HepG2 (cell line): Measurements from ENCODE around the gene SHLD1. TPM values are rescaled to one million over a fixed set of nuclear protein-coding genes. Genes with fewer than 3 reads are reported as not detected.

ENCODE experiments used
- ATAC-seq: fragments of 200-7000 bp; cut with Tn5 transposase; 3 replicates; pipeline ENCODE4 v1.9.1; 2020; ENCODE audit warnings: mild to moderate bottlenecking, moderate library complexity
- BruUV-seq: library from RNA; stranded (reverse); fragments of 400-500 nt; replicated peaks from 2 replicates; lab custom pipeline; 2021; lab: Mats Ljungman, UMichigan
- CTCF ChIA-PET: fragments of 300-600 bp; formaldehyde crosslinking; extraction: SDS; loops from one replicate; lab custom pipeline; 2021; ENCODE audit warnings: low total read pairs, inconsistent platforms, low intra/inter-chr PET ratio; lab: Yijun Ruan, JAX
- POLR2A ChIA-PET: fragments of 350-600 bp; sonication (Branson Sonifier 250); formaldehyde crosslinking; loops from one replicate; lab custom pipeline; 2020; ENCODE audit warnings: antibody characterized with exemption, inconsistent platforms; lab: Yijun Ruan, JAX
- DNase-seq: peaks from one replicate; pipeline ENCODE4 v3.0.0-alpha.2; 2015; ENCODE audit warnings: low spot score
- FAIRE-seq: peaks from 3 replicates; lab custom pipeline; 2011; peaks lifted over from hg19 to GRCh38; lab: Jason Lieb, UNC
- H2AFZ ChIP-seq: one replicate; pipeline ENCODE4 v1.6.1; 2011; ENCODE audit warnings: low read length, inconsistent platforms
- H3K27ac ChIP-seq: fragments of 300-600 bp; 3 replicates; pipeline ENCODE4 v1.8.0; 2011; ENCODE audit warnings: mixed run types, mild to moderate bottlenecking, mixed read lengths, low read length, inconsistent platforms; ENCODE audit not compliant: insufficient read depth; ENCODE audit errors: extremely low read length
- H3K27me3 ChIP-seq, 2 experiments: fragments of 200-600 bp in 1 of 2; 2 replicates in 1 of 2; 3 replicates in 1 of 2; pipeline versions ENCODE4 v1.6.0 to v1.8.0; 2011; ENCODE audit warnings: low read length in 2 of 2, mild to moderate bottlenecking in 2 of 2, moderate library complexity in 2 of 2, inconsistent platforms in 1 of 2; ENCODE audit not compliant: insufficient read depth in 2 of 2, control insufficient read depth in 1 of 2
- H3K36me3 ChIP-seq, 2 experiments: fragments of 200-600 bp in 1 of 2; replicated peaks in 1 of 2; 2 replicates in 1 of 2; 3 replicates in 1 of 2; pipeline versions ENCODE4 v1.5.1 to v1.8.0; 2011; ENCODE audit warnings: low read length in 2 of 2, inconsistent platforms in 1 of 2; ENCODE audit not compliant: insufficient read depth in 2 of 2, control insufficient read depth in 1 of 2
- H3K4me1 ChIP-seq: 2 replicates; pipeline ENCODE4 v1.5.1; 2012; ENCODE audit warnings: low read length, inconsistent platforms; ENCODE audit not compliant: insufficient read depth
- H3K4me2 ChIP-seq: 2 replicates; pipeline ENCODE4 v1.6.0; 2011; ENCODE audit warnings: low read depth, low read length, inconsistent platforms
- H3K4me3 ChIP-seq, 3 experiments: fragments of 200-600 bp in 1 of 3; sonication (generic), shearing (Covaris generic) in 1 of 3; replicated peaks in 1 of 3; 2 replicates each; pipeline ENCODE4 v1.5.1; 2011 to 2016; ENCODE audit warnings: low read length in 3 of 3, inconsistent platforms in 2 of 3, low read depth in 2 of 3, mild to moderate bottlenecking in 2 of 3, control low read depth in 1 of 3, mixed read lengths in 1 of 3; ENCODE audit not compliant: insufficient read depth in 1 of 3
- H3K79me2 ChIP-seq: one replicate; pipeline ENCODE4 v1.6.1; 2011; ENCODE audit warnings: low read length, inconsistent platforms; ENCODE audit not compliant: insufficient read depth
- H3K9ac ChIP-seq: 2 replicates; pipeline ENCODE4 v1.6.0; 2011; ENCODE audit warnings: mild to moderate bottlenecking, low read depth, low read length, inconsistent platforms; ENCODE audit not compliant: insufficient read depth
- H3K9me3 ChIP-seq: 2 replicates; pipeline ENCODE4 v1.5.1; 2012; ENCODE audit warnings: mild to moderate bottlenecking, low read length
- H4K20me1 ChIP-seq: 2 replicates; pipeline ENCODE4 v1.6.0; 2011; ENCODE audit warnings: inconsistent platforms, mild to moderate bottlenecking, low read length, moderate library complexity; ENCODE audit not compliant: insufficient read depth
- FOXM1 ChIP-seq: sonication (generic); formaldehyde crosslinking; IDR thresholded peaks from 2 replicates; pipeline ENCODE4 v1.5.0; 2020; ENCODE audit warnings: missing genetic modification reagents
- PRDM15 ChIP-seq: sonication (generic); formaldehyde crosslinking; IDR thresholded peaks from 2 replicates; pipeline ENCODE4 v1.4.0; 2020; ENCODE audit warnings: missing genetic modification reagents
- WIZ ChIP-seq: sonication (generic); formaldehyde crosslinking; IDR thresholded peaks from 2 replicates; pipeline ENCODE4 v1.5.1; 2020; ENCODE audit warnings: mild to moderate bottlenecking, missing genetic modification reagents
- ZNF674 ChIP-seq: sonication (generic); formaldehyde crosslinking; IDR thresholded peaks from 2 replicates; pipeline ENCODE4 v1.5.0; 2020; ENCODE audit warnings: low read depth, mild to moderate bottlenecking, missing genetic modification reagents
- WGBS: methylation state at CpG from one replicate; pipeline ENCODE4 v1.1.6; 2017; ENCODE audit warnings: low lambda C conversion rate; 5-methylcytosine and 5-hydroxymethylcytosine counted together
- in situ Hi-C: cut with HindIII; loops from 2 replicates; pipeline ENCODE4 v1.10.0; 2017; ENCODE audit warnings: low pct_unique_long_range_greater_than_20kb; ENCODE audit not compliant: extremely low pct_ligation_motif_present
- intact Hi-C: fragments of 100-400 bp; cut with micrococcal nuclease; formaldehyde crosslinking; loops from one replicate; pipeline ENCODE4 v1.10.0; 2022; ENCODE audit not compliant: unreplicated experiment
- polyA plus RNA-seq, 8 experiments: library from polyadenylated mRNA; depleted of rRNA in 3 of 8; stranded (reverse) in 7 of 8; unstranded in 1 of 8; fragments of >200 nt; fragmentation: Illumina TruSeq in 4 of 8; extraction: Trizol in 4 of 8; gene quantifications; 2 replicates each; pipeline versions ENCODE4 v1.2.1 to v1.2.3, GENCODE V29; 2011 to 2016; ENCODE audit warnings: low read depth in 4 of 8, missing spikeins in 1 of 8, mixed read lengths in 1 of 8; ENCODE audit not compliant: insufficient read depth in 1 of 8
- total RNA-seq, 5 experiments: library from RNA; depleted of rRNA; stranded (reverse); fragments of >200 nt; fragmentation: Illumina TruSeq; extraction: Trizol; gene quantifications; 2 replicates each; pipeline ENCODE4 v1.2.3, GENCODE V29; 2016; ENCODE audit warnings: low read depth in 1 of 5
- TF ChIP-seq, protein P1 (sequence below): sonication (generic); formaldehyde crosslinking; IDR thresholded peaks from 2 replicates; pipeline ENCODE4 v1.8.1; 2023; ENCODE audit warnings: missing genetic modification reagents, inconsistent platforms, borderline replicate concordance
- TF ChIP-seq, protein P2 (sequence below): fragments of 450-650 bp; IDR thresholded peaks from 2 replicates; pipeline ENCODE4 v1.6.1; 2017

The SHLD1 gene
- total and polyA plus RNA-seq, 2 of the 13 experiments (the other 11 are each of a cell fraction or from before 2014, with no cell fraction given), result 8.9 to 10.0 TPM

- Histone ChIP-seq H3K9me3 (no peaks in the 10 kb centered on the region), H3K4me2 (no peak overlapping the region), H3K4me1 (peaks cover 13% of the 10 kb centered on the region), H4K20me1 (no peaks in the 10 kb centered on the region), H3K4me3 (no peak overlapping the region), H3K36me3 (no peaks in the 10 kb centered on the region), H3K9ac (no peak overlapping the region), H3K27me3 (peaks cover 0 to 3% of the 10 kb centered on the region in 2 experiments; a peak in 1 of 5 replicates), H2AFZ (no peak overlapping the region), H3K79me2 (no peaks in the 10 kb centered on the region), H3K27ac (no peak overlapping the region)
- ChIA-PET CTCF (no interaction called here), POLR2A (no interaction called here)
- TF ChIP-seq ZNF674 (no peak), WIZ (no peak), PRDM15 (CRISPR knock-in tag) (no peak), FOXM1 (CRISPR knock-in tag) (no peak)
- TF ChIP-seq, protein P1, sequence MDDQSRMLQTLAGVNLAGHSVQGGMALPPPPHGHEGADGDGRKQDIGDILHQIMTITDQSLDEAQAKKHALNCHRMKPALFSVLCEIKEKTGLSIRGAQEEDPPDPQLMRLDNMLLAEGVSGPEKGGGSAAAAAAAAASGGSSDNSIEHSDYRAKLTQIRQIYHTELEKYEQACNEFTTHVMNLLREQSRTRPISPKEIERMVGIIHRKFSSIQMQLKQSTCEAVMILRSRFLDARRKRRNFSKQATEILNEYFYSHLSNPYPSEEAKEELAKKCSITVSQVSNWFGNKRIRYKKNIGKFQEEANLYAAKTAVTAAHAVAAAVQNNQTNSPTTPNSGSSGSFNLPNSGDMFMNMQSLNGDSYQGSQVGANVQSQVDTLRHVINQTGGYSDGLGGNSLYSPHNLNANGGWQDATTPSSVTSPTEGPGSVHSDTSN, result no peak
- TF ChIP-seq, protein P2, sequence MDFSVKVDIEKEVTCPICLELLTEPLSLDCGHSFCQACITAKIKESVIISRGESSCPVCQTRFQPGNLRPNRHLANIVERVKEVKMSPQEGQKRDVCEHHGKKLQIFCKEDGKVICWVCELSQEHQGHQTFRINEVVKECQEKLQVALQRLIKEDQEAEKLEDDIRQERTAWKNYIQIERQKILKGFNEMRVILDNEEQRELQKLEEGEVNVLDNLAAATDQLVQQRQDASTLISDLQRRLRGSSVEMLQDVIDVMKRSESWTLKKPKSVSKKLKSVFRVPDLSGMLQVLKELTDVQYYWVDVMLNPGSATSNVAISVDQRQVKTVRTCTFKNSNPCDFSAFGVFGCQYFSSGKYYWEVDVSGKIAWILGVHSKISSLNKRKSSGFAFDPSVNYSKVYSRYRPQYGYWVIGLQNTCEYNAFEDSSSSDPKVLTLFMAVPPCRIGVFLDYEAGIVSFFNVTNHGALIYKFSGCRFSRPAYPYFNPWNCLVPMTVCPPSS, result no peak
- ATAC-seq (no peak), FAIRE-seq (no peak), DNase-seq (no peak)
- 0% methylated on average over 6 of the region's 6 CpGs for WGBS
- no TSS peak for BruUV-seq
- intact Hi-C loops (no loop called here), in situ Hi-C loops (no loop called here)
Measured at GRCh38 chr20:5910186-5910585, 160.0 kb downstream of the SHLD1 start.
